GM23338 (cell line): ENCODE data around the gene ERH. TPM values are rescaled to one million over a fixed set of nuclear protein-coding genes. Genes with fewer than 3 reads are reported as not detected.

ENCODE experiments used
- ATAC-seq: fragments of 200-7000 bp; cut with Tn5 transposase; 3 replicates; pipeline ENCODE4 v1.9.1; 2020
- DNase-seq: peaks from one replicate; pipeline ENCODE4 v3.0.0-alpha.2; 2015; ENCODE audit warnings: low spot score
- H2AFZ ChIP-seq: fragments of 200-600 bp; sonication (generic); 2 replicates; pipeline ENCODE4 v1.8.0; 2016; ENCODE audit warnings: antibody characterized with exemption, mild to moderate bottlenecking, moderate library complexity
- H3F3A ChIP-seq: fragments of 200-600 bp; sonication (generic); replicated peaks from 2 replicates; pipeline ENCODE4 v1.8.0; 2017; ENCODE audit warnings: antibody characterized with exemption, mixed run types, low read depth
- H3K27ac ChIP-seq: fragments of 200-600 bp; sonication (generic); 2 replicates; pipeline ENCODE4 v1.6.1; 2016; ENCODE audit warnings: low read depth
- H3K27me3 ChIP-seq: fragments of 200-600 bp; sonication (generic); 2 replicates; pipeline ENCODE4 v1.8.0; 2016; ENCODE audit warnings: mild to moderate bottlenecking, mixed run types, moderate library complexity; ENCODE audit not compliant: insufficient read depth
- H3K36me3 ChIP-seq: fragments of 200-600 bp; sonication (generic); 2 replicates; pipeline ENCODE4 v1.8.0; 2016; ENCODE audit warnings: mild to moderate bottlenecking; ENCODE audit not compliant: insufficient read depth
- H3K4me1 ChIP-seq: fragments of 200-600 bp; sonication (generic); 2 replicates; pipeline ENCODE4 v1.8.0; 2016; ENCODE audit warnings: mild to moderate bottlenecking, moderate library complexity; ENCODE audit not compliant: insufficient read depth
- H3K4me2 ChIP-seq: fragments of 200-600 bp; sonication (generic); 2 replicates; pipeline ENCODE4 v1.7.1; 2017; ENCODE audit warnings: mixed run types
- H3K4me3 ChIP-seq: fragments of 200-600 bp; sonication (generic); 2 replicates; pipeline ENCODE4 v1.6.1; 2016; ENCODE audit warnings: mixed run types
- H3K79me2 ChIP-seq: fragments of 200-600 bp; sonication (generic); replicated peaks from 2 replicates; pipeline ENCODE4 v1.8.0; 2017; ENCODE audit warnings: mild to moderate bottlenecking; ENCODE audit not compliant: insufficient read depth
- H3K9me2 ChIP-seq: fragments of 200-600 bp; sonication (generic); 2 replicates; pipeline ENCODE4 v1.8.0; 2017; ENCODE audit not compliant: insufficient read depth
- H4K20me1 ChIP-seq: fragments of 200-600 bp; sonication (generic); replicated peaks from 2 replicates; pipeline ENCODE4 v1.8.0; 2017; ENCODE audit warnings: mild to moderate bottlenecking; ENCODE audit not compliant: insufficient read depth
- H3K27ac Mint-ChIP-seq: 2 replicates; pipeline ENCODE4 v1.8.0; 2020; ENCODE audit warnings: inconsistent platforms, mild to moderate bottlenecking, moderate library complexity, mixed read lengths
- H3K27me3 Mint-ChIP-seq: 3 replicates; pipeline ENCODE4 v1.8.0; 2022; ENCODE audit warnings: low read depth, mild to moderate bottlenecking, moderate library complexity, mixed read lengths, inconsistent platforms; ENCODE audit not compliant: insufficient read depth, poor library complexity
- H3K36me3 Mint-ChIP-seq: 3 replicates; pipeline ENCODE4 v1.8.0; 2021; ENCODE audit warnings: low read depth, mild to moderate bottlenecking, inconsistent platforms, moderate library complexity, mixed read lengths
- H3K4me1 Mint-ChIP-seq: 3 replicates; pipeline ENCODE4 v1.8.0; 2020; ENCODE audit warnings: mild to moderate bottlenecking, inconsistent platforms, mixed read lengths
- H3K4me3 Mint-ChIP-seq: 3 replicates; pipeline ENCODE4 v1.8.0; 2021; ENCODE audit warnings: moderate library complexity, mild to moderate bottlenecking, inconsistent platforms, mixed read lengths
- H3K9me3 Mint-ChIP-seq: 3 replicates; pipeline ENCODE4 v1.8.0; 2020; ENCODE audit warnings: moderate library complexity, mild to moderate bottlenecking, inconsistent platforms, mixed read lengths
- CREB1 ChIP-seq: fragments of 250-450 bp; sonication (Bioruptor Pico); IDR thresholded peaks from 2 replicates; pipeline ENCODE4 v1.5.0; 2020; ENCODE audit warnings: low read depth, mild to moderate bottlenecking, moderate library complexity
- EZH2 ChIP-seq: fragments of 200-600 bp; sonication (generic); IDR thresholded peaks from one replicate; pipeline ENCODE4 v1.8.0; 2017; ENCODE audit warnings: antibody characterized with exemption, mild to moderate bottlenecking, low read depth; ENCODE audit not compliant: unreplicated experiment
- EZH2phosphoT487 ChIP-seq: fragments of 200-600 bp; sonication (generic); IDR thresholded peaks from one replicate; pipeline ENCODE4 v1.8.1; 2018; ENCODE audit warnings: antibody characterized with exemption; ENCODE audit not compliant: unreplicated experiment
- JUNB ChIP-seq: IDR thresholded peaks from one replicate; pipeline ENCODE4 v1.6.1; 2016; ENCODE audit warnings: antibody characterized with exemption; ENCODE audit not compliant: unreplicated experiment
- NANOG ChIP-seq: IDR thresholded peaks from 2 replicates; pipeline ENCODE4 v1.6.1; 2016; ENCODE audit warnings: antibody characterized with exemption, borderline replicate concordance
- POLR2AphosphoS5 ChIP-seq: IDR thresholded peaks from 2 replicates; pipeline ENCODE4 v1.6.1; 2016; ENCODE audit warnings: antibody characterized with exemption, low read depth
- ZNF114 ChIP-seq: fragments of 250-450 bp; sonication (Bioruptor Pico); IDR thresholded peaks from 2 replicates; pipeline ENCODE4 v1.5.0; 2020; ENCODE audit warnings: mild to moderate bottlenecking, moderate library complexity
- ZNF331 ChIP-seq: fragments of 250-450 bp; sonication (Bioruptor Pico); IDR thresholded peaks from 2 replicates; pipeline ENCODE4 v1.5.0; 2020; ENCODE audit warnings: low read depth, mild to moderate bottlenecking, moderate library complexity
- polyA plus RNA-seq: library from polyadenylated mRNA; unstranded; fragments of >200 nt; fragmentation: Nextera tagmentation; extraction: Ambion mirVana; gene quantifications from 2 replicates; pipeline ENCODE4 v1.2.1, GENCODE V29; 2016
- total RNA-seq: library from RNA; depleted of rRNA; stranded (reverse); fragments of >200 nt; shearing (Covaris generic); gene quantifications from 2 replicates; pipeline ENCODE4 v1.2.3, GENCODE V29; 2014
- TF ChIP-seq, protein P1 (sequence below): IDR thresholded peaks from 2 replicates; pipeline ENCODE4 v1.6.1; 2016; ENCODE audit warnings: antibody characterized with exemption
- TF ChIP-seq, protein P2 (sequence below): IDR thresholded peaks from one replicate; pipeline ENCODE4 v1.6.1; 2018; ENCODE audit warnings: antibody characterized with exemption; ENCODE audit not compliant: unreplicated experiment
- TF ChIP-seq, protein P3 (sequence below), 2 experiments: fragments of 200-600 bp in 1 of 2; sonication (generic) in 1 of 2; conservative IDR thresholded peaks; 2 replicates each; pipeline versions ENCODE4 v1.5.1 to v1.6.1; 2016 to 2017; ENCODE audit warnings: antibody characterized with exemption in 2 of 2, low read depth in 2 of 2, mild to moderate bottlenecking in 2 of 2, moderate library complexity in 1 of 2

The ERH gene
- total and polyA plus RNA-seq, 2 experiments from 2014 or later: 188 to 545 TPM

DNA sequence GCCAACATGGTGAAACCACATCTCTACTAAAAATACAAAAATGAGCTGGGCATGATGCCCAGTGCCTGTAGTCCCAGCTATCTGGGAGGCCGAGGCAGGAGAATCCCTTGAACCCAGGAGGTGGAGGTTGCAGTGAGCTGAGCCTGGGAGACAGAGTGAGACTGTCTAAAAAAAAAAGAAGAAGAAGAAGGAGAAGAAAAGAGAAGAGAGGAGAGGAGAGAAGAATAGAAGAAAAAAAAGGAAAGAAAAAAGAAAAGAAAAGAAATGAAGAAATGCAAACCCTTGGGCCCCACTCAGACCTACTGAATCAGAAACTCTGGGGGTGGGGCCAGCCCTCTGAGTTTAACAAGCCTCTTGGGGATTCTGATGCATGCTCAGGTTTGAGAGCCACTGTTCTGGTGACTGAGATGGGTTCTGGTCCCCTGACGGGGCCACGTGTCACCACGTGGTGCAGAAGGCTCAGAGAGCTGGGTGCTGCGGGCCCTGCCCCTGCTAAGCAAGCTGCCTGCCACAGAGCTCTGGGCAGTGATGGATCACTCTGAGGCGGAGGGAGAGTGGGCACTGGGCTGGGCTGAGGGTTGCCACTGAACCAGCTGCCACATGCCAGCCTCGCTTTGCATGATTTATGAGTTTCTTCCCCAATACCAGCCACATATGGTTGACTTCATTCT lies 37.5 kb downstream of the ERH start:
- ATAC-seq: no peak

More for the DNA sequence above, 37.5 kb downstream of the ERH start:
- Histone ChIP-seq H3K36me3 (no peaks in the 10 kb centered on the region), H3K4me3 (no peak overlapping the region), H2AFZ (no peak overlapping the region), H3K9me2 (no peaks in the 10 kb centered on the region), H3K27ac (no peak overlapping the region), H3K4me2 (no peak overlapping the region), H3K4me1 (no peaks in the 10 kb centered on the region), H3F3A (no peaks in the 10 kb centered on the region), H3K79me2 (no peaks in the 10 kb centered on the region), H4K20me1 (peaks cover 6% of the 10 kb centered on the region; the same call in 1 of the 2 replicates), H3K27me3 (no peaks in the 10 kb centered on the region)
- no peak for DNase-seq
- H3K27me3 Mint-ChIP-seq: peaks cover 4% of the 10 kb centered on the region
- H3K4me1 Mint-ChIP-seq: no peaks in the 10 kb centered on the region
- no peaks in the 10 kb centered on the region for H3K36me3 Mint-ChIP-seq
- TF ChIP-seq NANOG (no peak), ZNF114 (no peak), EZH2phosphoT487 (no peak), POLR2AphosphoS5 (no peak), JUNB (no peak), EZH2 (no peak), ZNF331 (CRISPR knock-in tag) (no peak), CREB1 (CRISPR knock-in tag) (no peak)
- TF ChIP-seq, protein P1, sequence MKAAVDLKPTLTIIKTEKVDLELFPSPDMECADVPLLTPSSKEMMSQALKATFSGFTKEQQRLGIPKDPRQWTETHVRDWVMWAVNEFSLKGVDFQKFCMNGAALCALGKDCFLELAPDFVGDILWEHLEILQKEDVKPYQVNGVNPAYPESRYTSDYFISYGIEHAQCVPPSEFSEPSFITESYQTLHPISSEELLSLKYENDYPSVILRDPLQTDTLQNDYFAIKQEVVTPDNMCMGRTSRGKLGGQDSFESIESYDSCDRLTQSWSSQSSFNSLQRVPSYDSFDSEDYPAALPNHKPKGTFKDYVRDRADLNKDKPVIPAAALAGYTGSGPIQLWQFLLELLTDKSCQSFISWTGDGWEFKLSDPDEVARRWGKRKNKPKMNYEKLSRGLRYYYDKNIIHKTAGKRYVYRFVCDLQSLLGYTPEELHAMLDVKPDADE: no peak
- TF ChIP-seq, protein P2, sequence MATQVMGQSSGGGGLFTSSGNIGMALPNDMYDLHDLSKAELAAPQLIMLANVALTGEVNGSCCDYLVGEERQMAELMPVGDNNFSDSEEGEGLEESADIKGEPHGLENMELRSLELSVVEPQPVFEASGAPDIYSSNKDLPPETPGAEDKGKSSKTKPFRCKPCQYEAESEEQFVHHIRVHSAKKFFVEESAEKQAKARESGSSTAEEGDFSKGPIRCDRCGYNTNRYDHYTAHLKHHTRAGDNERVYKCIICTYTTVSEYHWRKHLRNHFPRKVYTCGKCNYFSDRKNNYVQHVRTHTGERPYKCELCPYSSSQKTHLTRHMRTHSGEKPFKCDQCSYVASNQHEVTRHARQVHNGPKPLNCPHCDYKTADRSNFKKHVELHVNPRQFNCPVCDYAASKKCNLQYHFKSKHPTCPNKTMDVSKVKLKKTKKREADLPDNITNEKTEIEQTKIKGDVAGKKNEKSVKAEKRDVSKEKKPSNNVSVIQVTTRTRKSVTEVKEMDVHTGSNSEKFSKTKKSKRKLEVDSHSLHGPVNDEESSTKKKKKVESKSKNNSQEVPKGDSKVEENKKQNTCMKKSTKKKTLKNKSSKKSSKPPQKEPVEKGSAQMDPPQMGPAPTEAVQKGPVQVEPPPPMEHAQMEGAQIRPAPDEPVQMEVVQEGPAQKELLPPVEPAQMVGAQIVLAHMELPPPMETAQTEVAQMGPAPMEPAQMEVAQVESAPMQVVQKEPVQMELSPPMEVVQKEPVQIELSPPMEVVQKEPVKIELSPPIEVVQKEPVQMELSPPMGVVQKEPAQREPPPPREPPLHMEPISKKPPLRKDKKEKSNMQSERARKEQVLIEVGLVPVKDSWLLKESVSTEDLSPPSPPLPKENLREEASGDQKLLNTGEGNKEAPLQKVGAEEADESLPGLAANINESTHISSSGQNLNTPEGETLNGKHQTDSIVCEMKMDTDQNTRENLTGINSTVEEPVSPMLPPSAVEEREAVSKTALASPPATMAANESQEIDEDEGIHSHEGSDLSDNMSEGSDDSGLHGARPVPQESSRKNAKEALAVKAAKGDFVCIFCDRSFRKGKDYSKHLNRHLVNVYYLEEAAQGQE: no peak
- TF ChIP-seq, protein P3, sequence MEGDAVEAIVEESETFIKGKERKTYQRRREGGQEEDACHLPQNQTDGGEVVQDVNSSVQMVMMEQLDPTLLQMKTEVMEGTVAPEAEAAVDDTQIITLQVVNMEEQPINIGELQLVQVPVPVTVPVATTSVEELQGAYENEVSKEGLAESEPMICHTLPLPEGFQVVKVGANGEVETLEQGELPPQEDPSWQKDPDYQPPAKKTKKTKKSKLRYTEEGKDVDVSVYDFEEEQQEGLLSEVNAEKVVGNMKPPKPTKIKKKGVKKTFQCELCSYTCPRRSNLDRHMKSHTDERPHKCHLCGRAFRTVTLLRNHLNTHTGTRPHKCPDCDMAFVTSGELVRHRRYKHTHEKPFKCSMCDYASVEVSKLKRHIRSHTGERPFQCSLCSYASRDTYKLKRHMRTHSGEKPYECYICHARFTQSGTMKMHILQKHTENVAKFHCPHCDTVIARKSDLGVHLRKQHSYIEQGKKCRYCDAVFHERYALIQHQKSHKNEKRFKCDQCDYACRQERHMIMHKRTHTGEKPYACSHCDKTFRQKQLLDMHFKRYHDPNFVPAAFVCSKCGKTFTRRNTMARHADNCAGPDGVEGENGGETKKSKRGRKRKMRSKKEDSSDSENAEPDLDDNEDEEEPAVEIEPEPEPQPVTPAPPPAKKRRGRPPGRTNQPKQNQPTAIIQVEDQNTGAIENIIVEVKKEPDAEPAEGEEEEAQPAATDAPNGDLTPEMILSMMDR (conservative IDR thresholded peaks at IDR 0.05; ENCODE audit: low read depth in 2 of 2): no peak
- H3K4me3 Mint-ChIP-seq: no peak overlapping the region
- H3K27ac Mint-ChIP-seq: no peak overlapping the region
- H3K9me3 Mint-ChIP-seq: no peaks in the 10 kb centered on the region
